Measurements from ENCODE around the gene ST3GAL4.

ST3GAL4 gene

GRCh38 chr11:126409620-126409985 is 54.1 kb downstream of the ST3GAL4 start:
- DNase-seq = no peak

GRCh38 chr11:126410649-126411048 is 55.2 kb downstream of the ST3GAL4 start:
- peak; percentile 36 for DNase-seq

- DNase-seq = no peak
Measured at GRCh38 chr11:126411971-126412381, 56.5 kb downstream of the ST3GAL4 start.

GRCh38 chr11:126413426-126413825 is 57.9 kb downstream of the ST3GAL4 start:
- no peak for DNase-seq

GRCh38 chr11:126413843-126414405 is 58.4 kb downstream of the ST3GAL4 start:
- no peak for DNase-seq

- no peak for DNase-seq
Measured at GRCh38 chr11:126414615-126415014, 59.1 kb downstream of the ST3GAL4 start.

GRCh38 chr11:126415128-126415527 is 59.6 kb downstream of the ST3GAL4 start:
- DNase-seq = peak; percentile 47

GRCh38 chr11:126415669-126416420 is 60.4 kb downstream of the ST3GAL4 start:
- no peak for DNase-seq

GRCh38 chr11:126416542-126417090 is 61.1 kb downstream of the ST3GAL4 start:
- DNase-seq = peak; percentile 87

- DNase-seq = no peak
Measured at GRCh38 chr11:126417091-126417862, 61.8 kb downstream of the ST3GAL4 start.

- no peak for DNase-seq
Measured at GRCh38 chr11:126418887-126419286, 63.4 kb downstream of the ST3GAL4 start.

GRCh38 chr11:126419801-126420697 is 64.6 kb downstream of the ST3GAL4 start:
- peak; percentile 60 for DNase-seq

GRCh38 chr11:126420698-126421256 is 65.3 kb downstream of the ST3GAL4 start:
- no peak for DNase-seq

- no peak for DNase-seq
Measured at GRCh38 chr11:126421271-126421671, 65.8 kb downstream of the ST3GAL4 start.

GRCh38 chr11:126422446-126422845 is 67.0 kb downstream of the ST3GAL4 start:
- DNase-seq = no peak

- no peak for DNase-seq
Measured at GRCh38 chr11:126423154-126423553, 67.7 kb downstream of the ST3GAL4 start.

GRCh38 chr11:126423743-126424142 is 68.3 kb downstream of the ST3GAL4 start:
- no peak for DNase-seq

- no peak for DNase-seq
Measured at GRCh38 chr11:126424471-126425039, 69.1 kb downstream of the ST3GAL4 start.

- DNase-seq = no peak
Measured at GRCh38 chr11:126426106-126426505, 70.6 kb downstream of the ST3GAL4 start.

- DNase-seq = no peak
Measured at GRCh38 chr11:126426820-126427749, 71.6 kb downstream of the ST3GAL4 start.

All from fibroblast of skin of scalp (primary cell).